NT2/D1 (cell line): ENCODE data around the gene COL18A1.

Experiments
- DNase-seq: peaks from one replicate; pipeline ENCODE4 v3.0.0-alpha.2; 2011; ENCODE audit warnings: low read depth, low spot score
- H3K27me3 ChIP-seq: 2 replicates; pipeline ENCODE4 v1.6.0; 2011; ENCODE audit warnings: mild to moderate bottlenecking; ENCODE audit not compliant: insufficient read length, insufficient read depth
- H3K36me3 ChIP-seq: 2 replicates; pipeline ENCODE4 v1.6.1; 2011; ENCODE audit warnings: mild to moderate bottlenecking, low read length, mixed read lengths; ENCODE audit not compliant: insufficient read depth, insufficient read length
- H3K4me1 ChIP-seq: 2 replicates; pipeline ENCODE4 v1.5.1; 2011; ENCODE audit not compliant: insufficient read depth, insufficient read length
- H3K4me3 ChIP-seq: 2 replicates; pipeline ENCODE4 v1.5.1; 2011; ENCODE audit warnings: low read depth; ENCODE audit not compliant: insufficient read length
- H3K9ac ChIP-seq: 2 replicates; pipeline ENCODE4 v1.6.0; 2011; ENCODE audit warnings: low read depth; ENCODE audit not compliant: insufficient read length
- H3K9me3 ChIP-seq: 2 replicates; pipeline ENCODE4 v1.5.1; 2011; ENCODE audit warnings: mild to moderate bottlenecking, low read length; ENCODE audit not compliant: insufficient read depth
- SUZ12 ChIP-seq: IDR thresholded peaks from 2 replicates; pipeline ENCODE4 v1.6.1; 2011; ENCODE audit not compliant: insufficient read length, insufficient read depth; ENCODE audit errors: extremely low read depth
- YY1 ChIP-seq: IDR thresholded peaks from 2 replicates; pipeline ENCODE4 v1.6.1; 2011; ENCODE audit not compliant: insufficient read length, insufficient read depth
- ZNF274 ChIP-seq: IDR thresholded peaks from 2 replicates; pipeline ENCODE4 v1.6.1; 2011; ENCODE audit warnings: mild to moderate bottlenecking, low read depth, low read length

Gene COL18A1

GRCh38 chr21:45424854-45425795 is 20.2 kb downstream of the COL18A1 start:
- peak overlapping the region; percentile 24 for H3K9ac ChIP-seq

GRCh38 chr21:45427331-45428271 is 22.6 kb downstream of the COL18A1 start:
- Histone ChIP-seq H3K9ac (peak overlapping the region; percentile 6), H3K4me3 (no peak overlapping the region), H3K9me3 (no peaks in the 10 kb centered on the region), H3K27me3 (no peaks in the 10 kb centered on the region), H3K36me3 (peaks cover 68% of the 10 kb centered on the region), H3K4me1 (peaks cover 72% of the 10 kb centered on the region)
- TF ChIP-seq YY1 = no peak
- no peak for TF ChIP-seq SUZ12
- no peak for TF ChIP-seq ZNF274
- DNase-seq = no peak

More at GRCh38 chr21:45424854-45425795, 20.2 kb downstream of the COL18A1 start:
- Histone ChIP-seq H3K4me3 (no peak overlapping the region), H3K27me3 (no peaks in the 10 kb centered on the region), H3K36me3 (peaks cover 79% of the 10 kb centered on the region), H3K9me3 (no peaks in the 10 kb centered on the region), H3K4me1 (peaks cover 71% of the 10 kb centered on the region)
- TF ChIP-seq SUZ12 (no peak), ZNF274 (no peak), YY1 (no peak)
- no peak for DNase-seq

- Histone ChIP-seq H3K36me3 (peaks cover 67% of the 10 kb centered on the region), H3K9me3 (no peaks in the 10 kb centered on the region), H3K27me3 (no peaks in the 10 kb centered on the region), H3K9ac (no peak overlapping the region), H3K4me1 (peaks cover 72% of the 10 kb centered on the region), H3K4me3 (no peak overlapping the region)
- DNase-seq = no peak
- TF ChIP-seq YY1 (no peak), SUZ12 (no peak), ZNF274 (no peak)
Measured at GRCh38 chr21:45428534-45428933, 23.6 kb downstream of the COL18A1 start.

GRCh38 chr21:45429221-45430175 is 24.5 kb downstream of the COL18A1 start:
- Histone ChIP-seq H3K4me1 (peaks cover 74% of the 10 kb centered on the region), H3K9ac (peak overlapping the region; percentile 88), H3K4me3 (no peak overlapping the region), H3K27me3 (no peaks in the 10 kb centered on the region), H3K9me3 (no peaks in the 10 kb centered on the region), H3K36me3 (peaks cover 64% of the 10 kb centered on the region)
- no peak for DNase-seq
- TF ChIP-seq YY1 (no peak), ZNF274 (no peak), SUZ12 (no peak)

- Histone ChIP-seq H3K9me3 (no peaks in the 10 kb centered on the region), H3K4me1 (peaks cover 62% of the 10 kb centered on the region), H3K27me3 (no peaks in the 10 kb centered on the region), H3K9ac (peak overlapping the region; percentile 88), H3K36me3 (peaks cover 59% of the 10 kb centered on the region), H3K4me3 (peak overlapping the region; percentile 13)
- no peak for TF ChIP-seq ZNF274
- TF ChIP-seq SUZ12 = no peak
- TF ChIP-seq YY1 = no peak
- DNase-seq = no peak
Measured at GRCh38 chr21:45430521-45431501, 25.8 kb downstream of the COL18A1 start.
